NCI-H1694 (cell line): Measurements from ENCODE around the gene JARID2.

Source experiments
- DNase-seq: peaks from one replicate; lab custom pipeline; 2025; lab: John Stamatoyannopoulos, UW

JARID2 gene

DNA sequence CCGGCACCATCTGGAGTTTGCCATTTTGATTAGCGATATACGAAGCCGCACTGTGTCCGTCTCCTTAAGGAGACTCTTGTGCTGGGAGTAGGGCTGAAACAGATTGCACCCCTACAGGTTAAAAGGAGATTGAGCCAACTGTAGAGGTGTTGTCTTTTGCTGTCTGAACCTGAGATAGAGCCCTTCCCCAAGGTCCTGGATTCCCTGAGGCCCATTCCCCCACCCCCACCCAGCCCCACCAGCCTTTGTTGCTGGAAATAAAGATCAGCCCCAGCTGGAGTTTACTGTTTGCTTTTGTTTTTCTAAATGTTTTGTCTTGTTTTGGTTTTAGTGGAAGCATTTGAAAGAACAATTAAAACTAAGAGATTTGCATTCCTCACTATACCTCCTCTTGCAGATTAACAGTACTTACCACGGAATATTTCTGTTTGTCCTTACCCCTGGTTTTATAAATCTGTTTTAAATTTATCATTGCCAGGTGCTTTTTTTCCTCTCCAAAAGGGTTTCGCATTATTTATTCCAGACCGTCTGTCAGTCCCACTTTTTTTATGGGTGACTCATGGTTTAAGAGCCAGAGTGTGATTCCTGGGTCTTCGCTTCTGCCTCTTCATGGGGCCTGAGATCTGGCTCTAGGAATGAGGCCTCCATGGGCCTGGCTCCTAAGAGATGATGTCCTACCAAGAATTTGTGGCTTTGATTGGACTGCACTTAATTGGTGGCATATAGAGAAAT lies 247.7 kb downstream of the JARID2 start:
- no peak for DNase-seq

DNA sequence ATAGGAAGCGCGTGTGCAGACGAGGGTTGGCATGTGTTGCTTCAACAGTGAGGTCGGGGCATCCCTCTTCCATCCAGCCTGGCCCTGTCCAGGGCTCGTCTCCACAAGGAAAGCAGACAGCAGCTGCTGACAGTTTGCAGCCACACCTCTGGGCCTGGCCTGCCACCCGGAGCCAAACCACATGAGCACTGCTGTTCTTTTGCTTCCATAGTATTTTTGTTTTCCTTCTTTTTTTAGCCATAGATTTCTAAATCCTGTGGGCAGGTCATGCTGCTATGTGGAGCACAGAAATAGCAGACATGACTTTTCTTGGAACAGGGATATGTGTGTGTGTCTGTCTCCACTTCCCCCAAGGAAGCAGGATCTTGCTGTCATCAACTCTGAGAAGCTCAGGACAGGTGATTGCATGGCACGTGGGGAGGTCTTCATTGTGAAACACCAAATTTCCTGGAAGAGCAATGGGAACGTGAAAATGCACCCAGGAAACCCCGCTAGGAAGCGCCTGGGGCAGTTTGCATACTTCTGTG lies 249.6 kb downstream of the JARID2 start:
- DNase-seq = no peak

DNA sequence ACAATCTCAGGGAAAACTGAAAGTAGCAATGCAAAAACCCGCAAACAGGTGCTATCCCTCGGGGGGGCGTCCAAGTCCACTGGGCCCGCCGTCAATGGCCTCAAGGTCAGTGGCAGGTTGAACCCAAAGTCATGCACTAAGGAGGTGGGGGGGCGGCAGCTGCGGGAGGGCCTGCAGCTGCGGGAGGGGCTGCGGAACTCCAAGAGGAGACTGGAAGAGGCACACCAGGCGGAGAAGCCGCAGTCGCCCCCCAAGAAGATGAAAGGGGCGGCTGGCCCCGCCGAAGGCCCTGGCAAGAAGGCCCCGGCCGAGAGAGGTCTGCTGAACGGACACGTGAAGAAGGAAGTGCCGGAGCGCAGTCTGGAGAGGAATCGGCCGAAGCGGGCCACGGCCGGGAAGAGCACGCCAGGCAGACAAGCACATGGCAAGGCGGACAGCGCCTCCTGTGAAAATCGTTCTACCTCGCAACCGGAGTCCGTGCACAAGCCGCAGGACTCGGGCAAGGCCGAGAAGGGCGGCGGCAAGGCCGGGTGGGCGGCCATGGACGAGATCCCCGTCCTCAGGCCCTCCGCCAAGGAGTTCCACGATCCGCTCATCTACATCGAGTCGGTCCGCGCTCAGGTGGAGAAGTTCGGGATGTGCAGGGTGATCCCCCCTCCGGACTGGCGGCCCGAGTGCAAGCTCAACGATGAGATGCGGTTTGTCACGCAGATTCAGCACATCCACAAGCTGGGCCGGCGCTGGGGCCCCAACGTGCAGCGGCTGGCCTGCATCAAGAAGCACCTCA lies 250.7 kb downstream of the JARID2 start:
- DNase-seq = no peak

DNA sequence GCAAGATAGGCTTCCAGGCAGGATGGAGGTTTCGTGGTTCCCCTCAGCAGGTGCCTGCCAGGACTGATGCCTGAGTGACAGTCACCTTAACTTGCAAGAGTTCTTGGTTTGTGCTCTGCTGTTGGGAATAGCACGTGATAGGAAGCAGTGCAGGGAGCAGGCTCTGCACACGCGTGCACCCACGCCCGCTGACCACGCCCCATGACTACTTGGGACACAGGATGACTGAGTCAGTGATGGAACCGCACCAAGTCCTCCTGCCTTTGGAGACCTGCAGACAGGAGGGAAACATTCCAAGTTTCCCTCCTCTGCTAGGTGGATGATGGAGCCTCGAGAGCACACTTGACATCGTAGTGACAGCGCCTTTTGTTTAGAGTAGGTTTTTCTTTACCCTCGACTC lies 252.8 kb downstream of the JARID2 start:
- DNase-seq = no peak

DNA sequence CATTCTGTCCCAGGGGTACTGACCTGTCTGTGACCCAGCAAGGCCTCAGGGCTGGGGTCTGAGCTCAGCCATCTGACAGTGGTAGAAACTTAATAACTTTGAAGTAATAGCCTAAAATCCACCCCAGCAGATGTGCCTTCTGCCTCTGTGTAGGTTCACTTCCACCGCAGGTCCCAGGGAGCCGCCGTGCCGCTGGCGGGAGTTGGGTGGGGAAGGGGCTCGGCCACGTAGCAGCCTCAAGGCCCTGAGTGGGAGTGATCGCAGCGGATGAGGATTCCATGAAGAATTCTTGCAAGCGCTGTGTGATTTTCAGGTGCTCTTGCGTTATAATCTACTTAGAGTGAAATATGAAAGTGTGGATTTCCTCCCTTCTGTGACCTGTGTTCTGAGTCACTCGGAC lies 253.3 kb downstream of the JARID2 start:
- DNase-seq = no peak

DNA sequence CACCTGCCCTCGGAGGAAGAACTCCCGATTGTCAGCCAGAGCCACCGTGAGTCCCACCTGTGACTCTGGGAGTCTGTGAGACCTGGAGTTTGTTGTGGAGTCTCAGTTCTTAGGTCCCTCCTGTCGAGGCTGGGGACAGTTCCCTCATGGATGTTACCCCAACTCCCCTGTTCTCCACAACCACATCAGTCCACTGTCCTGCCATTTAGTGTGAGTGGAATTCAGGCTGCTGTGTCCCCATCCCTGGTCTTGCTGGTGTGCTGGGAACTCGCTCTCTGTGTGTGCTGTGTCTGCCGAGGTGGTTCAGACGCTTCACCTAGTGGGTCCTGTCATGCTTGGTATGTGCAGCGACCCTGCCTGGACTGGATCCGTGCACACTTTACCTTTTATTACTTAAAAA lies 253.7 kb downstream of the JARID2 start:
- DNase-seq = no peak

DNA sequence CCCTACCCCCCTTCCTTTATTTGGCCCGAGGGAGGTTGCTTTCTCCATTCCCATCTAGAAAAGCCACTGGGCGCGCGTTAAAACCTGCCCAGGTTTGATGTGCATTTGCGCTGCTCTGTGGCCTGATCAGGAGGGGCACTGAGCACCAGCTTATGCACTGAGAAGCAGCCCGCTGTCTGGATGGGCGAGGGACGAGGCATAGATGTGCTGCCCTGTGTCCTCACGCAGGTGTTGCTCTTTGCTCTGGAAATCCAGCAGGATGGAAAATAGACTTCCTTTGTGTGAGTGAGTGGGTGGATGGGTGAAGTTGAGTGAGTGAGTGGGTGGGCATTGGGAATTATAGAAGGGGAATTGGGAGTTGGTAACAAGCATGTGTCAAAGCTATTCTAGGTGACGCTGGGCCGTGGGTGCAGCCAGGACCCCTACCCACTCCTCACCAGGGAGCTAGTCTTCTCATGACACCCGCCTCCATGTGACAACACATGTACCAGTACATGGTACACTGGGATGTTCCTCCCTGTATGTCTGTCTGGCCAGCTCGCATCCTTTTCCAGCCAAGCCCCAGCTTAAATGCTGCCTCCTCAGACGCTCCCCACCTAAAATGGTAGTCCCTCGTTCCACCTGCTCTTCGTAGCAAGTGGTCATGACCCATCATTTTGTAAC lies 254.3 kb downstream of the JARID2 start:
- DNase-seq = no peak

DNA sequence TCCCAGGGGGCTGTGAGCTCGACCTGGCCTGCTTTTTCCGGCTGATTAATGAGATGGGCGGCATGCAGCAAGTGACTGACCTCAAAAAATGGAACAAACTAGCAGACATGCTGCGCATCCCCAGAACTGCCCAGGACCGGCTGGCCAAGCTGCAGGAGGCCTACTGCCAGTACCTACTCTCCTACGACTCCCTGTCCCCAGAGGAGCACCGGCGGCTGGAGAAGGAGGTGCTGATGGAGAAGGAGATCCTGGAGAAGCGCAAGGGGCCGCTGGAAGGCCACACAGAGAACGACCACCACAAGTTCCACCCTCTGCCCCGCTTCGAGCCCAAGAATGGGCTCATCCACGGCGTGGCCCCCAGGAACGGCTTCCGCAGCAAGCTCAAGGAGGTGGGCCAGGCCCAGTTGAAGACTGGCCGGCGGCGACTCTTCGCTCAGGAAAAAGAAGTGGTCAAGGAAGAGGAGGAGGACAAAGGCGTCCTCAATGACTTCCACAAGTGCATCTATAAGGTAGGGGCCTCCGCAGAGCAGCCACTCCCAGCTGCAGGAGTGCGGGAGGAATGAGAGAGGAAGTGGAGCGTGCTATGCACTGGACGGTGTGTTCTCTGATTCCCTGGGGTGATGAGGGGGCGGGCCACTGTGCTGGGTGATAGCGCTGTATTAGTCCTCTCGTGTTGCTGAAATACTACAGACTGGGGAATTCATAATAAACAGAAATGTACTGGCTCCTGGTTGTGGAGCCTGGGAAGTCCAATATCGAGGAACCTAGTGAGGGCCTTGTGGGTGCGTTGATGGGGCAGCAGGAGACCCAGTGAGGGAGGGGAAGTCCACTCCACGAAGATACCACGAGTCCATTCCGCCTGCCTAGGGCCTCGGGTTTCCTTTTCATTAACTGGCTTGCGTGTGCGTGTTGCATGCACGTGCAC lies 255.3 kb downstream of the JARID2 start:
- no peak for DNase-seq

DNA sequence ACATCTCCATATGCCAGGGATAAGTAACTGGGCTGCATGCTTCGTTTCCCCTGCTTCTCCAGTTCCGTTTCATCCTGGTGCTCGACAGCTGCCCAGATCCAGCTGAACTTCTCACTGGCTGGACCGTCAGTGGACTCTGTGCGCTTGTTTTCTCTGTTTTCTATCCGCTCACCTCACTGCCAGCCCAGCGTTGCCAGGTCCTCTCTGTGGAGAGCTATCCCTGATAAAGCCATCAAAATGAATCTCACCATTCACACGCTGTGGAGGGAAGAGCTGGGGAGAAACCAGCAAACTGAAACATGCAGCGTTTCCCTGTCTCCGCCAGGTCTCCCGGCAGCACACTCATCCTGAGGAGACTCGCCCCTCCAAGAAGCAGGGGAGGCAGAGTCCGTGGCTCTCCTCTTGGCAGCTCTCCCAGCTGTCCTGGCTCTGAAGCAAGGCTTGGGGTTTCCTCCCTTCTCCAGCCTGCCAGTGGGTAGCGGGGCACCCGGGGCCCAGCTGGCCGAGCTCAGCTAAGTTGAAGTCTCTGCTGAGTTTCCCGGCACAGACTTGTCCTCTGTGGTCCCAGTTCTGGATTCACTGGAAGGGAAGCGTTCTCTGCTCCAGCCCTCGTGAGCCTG lies 256.1 kb downstream of the JARID2 start:
- no peak for DNase-seq

DNA sequence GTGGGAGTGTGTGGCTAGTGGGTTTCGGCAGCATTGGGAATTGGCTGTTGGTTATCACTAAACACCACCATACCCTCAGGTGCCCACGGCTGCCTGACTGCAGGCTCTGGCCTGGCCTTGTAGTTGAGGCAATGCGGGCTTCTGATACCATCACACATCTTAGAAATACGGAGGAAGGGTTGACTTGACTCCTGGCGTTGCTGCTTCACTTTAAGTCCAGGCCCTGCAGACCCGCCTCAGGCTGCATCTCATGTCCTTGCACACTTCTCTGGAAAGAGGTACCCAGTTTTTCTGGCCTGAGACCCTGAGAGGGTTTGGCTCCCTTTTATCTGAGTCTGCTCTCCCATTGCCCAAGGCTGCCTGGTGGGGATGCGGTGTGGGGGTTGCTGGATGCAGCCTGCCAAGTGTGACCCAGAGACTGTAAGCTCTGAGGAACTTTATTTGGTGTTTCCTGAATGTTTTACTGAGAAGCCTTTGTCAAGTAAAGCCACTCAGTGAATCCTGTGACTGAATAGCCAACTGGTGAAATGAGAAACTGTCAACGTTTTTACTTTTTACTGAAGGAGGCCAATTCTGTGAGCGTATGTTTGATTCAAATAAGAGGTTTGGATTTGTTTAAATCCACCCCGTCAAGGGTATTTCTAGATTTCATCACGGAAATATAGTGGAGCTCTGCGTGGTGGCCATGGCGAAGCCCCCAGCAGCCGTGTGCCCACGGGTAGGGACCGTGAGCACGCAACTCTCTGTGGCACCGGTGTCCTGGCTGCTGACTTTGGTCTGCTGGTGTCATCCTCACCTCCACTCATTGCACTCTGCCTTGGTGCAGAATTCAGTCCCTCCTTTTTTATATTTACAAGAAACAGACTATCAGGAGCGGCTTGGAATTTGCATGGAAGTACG lies 256.8 kb downstream of the JARID2 start:
- no peak for DNase-seq

DNA sequence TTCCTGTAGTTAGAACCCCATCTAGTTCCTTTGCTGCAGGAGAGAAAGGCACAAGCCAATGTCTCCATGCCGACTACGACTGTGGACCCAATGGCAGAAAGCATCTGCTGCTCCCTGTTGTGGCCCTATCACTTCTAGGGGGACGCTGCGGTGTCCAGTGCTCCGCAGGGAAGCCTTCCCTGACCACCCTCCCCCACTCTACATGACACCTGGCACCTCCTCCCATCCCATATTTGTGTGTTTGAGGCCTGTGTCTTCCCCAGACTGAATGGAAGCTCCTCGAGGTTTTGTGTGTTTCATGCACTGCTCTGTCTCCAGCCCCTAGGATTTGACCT lies 257.4 kb downstream of the JARID2 start:
- no peak for DNase-seq

DNA sequence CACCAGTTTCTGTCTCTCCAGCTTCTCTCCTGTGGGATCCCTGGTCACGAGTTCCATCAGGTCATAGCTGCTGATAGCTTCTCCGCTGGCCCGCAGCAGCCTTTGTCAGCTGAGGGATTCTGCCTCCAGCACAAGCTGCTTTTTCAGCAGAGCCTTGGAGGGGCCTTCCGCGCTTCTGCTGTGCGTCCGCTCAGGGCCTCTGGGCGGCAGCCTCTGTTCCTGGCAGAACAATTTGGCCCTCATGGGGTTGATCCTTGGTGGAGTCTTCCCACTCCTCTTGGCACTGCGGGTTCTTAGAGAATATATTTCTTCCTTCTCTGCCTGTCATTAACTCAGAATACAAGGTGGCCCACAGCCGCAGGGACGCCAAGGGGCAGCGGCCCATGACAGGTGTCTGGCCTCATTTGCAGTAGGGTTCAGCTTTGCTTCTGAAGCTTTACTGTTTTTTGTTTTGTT lies 258.2 kb downstream of the JARID2 start:
- DNase-seq = no peak

DNA sequence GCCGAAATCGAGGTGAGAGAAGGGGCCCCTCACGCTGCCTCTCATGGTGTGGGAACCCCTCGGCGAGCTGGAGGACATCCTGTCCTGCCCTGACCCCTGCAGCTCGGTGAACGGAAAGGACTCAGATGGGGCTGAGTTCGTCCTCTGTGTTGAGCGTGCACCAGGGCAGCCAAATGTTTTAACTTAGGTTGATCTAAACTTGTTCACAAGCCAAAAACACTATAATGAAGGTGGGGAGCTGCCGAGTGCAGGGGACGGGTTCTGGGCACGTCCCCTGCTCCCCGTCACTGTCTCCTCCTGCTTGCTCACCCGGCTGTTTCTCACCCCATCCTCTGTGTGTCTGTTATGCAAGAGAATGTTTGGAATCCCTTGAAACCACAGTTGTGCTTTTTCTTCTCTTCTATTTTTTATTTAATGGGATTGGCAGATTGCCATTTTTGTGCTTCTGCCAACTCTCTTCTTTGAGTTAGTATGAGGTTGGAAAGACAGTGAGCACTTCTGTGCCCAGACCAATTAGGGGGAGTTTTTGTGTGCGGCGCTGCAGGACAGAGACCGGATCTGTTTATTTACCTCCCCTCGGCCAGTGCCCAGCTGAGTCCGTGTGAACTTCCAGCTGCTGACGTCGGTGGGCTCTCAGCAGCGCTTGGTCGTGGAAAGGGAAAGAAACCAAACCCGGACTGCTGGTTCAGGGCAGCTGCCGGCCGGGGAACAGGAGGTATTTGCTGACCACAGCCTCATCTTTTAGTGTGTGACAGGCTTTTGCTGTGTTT lies 258.9 kb downstream of the JARID2 start:
- peak; percentile 92 for DNase-seq

DNA sequence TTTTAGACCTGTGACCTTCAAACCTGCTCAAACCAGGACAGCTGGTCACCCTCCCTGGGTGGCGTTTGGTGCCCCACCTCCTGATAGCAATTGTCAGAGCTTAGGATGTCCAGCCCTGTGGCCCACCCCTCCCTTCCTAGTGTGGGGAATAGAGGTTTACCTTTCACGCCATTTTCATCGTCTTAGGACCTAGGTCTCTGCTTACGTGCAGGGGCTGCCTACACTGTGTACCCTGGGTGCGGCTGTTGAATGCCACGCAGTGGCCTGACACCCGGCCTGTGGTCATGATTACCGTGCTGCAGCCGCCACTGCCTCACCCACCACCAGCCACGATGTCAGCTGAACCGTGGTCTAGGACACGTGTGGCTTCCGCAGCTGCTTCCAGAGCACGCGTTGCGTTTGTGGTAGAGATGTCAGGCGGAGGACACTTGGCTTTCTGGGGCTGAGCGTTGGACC lies 259.6 kb downstream of the JARID2 start:
- no peak for DNase-seq

DNA sequence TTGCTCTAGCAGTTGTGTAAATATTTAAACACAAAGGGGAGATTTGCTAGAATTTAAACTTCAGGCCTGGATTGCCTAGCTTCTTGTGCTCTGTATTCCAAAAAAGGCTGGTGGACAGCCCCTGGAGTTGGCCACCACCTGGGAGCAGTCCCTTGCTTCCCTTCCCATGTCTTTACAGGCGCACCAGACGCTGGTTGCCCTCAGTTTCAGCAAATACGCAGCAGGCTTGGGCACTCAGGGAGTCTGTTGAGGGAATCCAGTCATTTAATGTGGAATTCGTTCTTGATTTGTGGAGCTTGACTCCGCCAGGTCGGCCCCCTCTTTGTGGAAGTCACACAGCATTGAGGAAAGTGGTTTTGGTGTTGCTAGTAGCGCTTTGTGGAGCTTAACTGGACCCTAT lies 260.2 kb downstream of the JARID2 start:
- no peak for DNase-seq

DNA sequence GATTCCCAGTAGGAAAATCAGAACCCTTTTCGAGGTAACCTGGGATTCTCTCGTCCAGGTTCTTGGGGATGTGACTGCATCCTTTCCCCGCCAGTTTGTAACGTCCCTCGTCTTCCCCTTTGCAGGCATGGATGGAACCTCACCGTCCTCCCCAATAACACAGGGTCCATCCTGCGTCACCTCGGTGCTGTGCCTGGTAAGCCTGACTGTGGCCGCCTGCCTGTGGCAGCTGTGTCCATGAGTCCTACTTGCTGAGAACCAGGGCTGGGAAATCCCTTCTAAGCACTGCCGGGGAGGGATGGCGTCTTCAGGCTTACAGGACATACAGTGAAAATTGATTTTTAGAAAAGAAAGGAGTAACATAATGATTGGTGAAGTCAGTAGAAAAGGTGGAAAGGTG lies 261.4 kb downstream of the JARID2 start:
- DNase-seq = no peak

DNA sequence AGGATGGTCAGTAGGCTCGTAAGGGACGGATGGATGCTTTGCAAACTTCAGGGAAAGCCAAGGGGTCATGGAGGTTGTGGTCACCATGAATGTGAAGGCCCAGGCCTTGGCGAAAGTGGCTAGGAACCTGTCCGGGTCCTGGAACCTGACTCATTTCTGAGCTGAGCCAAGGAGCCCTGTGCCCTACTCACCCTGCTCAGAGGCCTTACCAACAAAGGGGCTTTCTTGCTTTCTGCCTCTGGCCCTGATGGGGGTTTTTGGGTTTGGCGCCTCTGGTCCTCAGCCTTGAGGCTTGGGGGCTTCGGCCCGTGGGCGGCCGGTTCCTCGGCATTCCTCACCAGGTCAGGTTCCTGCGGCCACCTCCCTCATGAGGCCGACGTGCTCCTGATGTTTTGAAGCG lies 261.9 kb downstream of the JARID2 start:
- no peak for DNase-seq

DNA sequence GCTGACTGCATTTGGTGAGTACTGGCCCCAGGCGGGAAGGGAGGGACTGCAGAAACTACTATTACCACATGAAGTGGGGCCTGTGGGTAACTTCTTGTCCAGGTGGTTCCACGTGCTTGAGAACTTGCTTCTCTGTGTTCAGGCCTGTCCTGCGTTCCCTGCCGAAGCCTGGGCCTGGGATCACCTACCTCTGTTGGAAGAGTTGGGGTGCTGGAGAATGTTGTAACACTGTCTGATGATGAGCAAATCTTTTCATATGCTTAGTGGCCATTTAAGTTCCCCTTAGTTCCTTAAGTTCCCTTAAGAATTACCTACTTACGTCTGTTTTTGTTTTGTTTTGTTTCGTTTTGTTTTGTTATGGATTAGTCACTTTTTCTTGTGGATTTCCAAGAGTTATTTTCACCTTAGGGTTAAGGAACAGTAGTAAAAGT lies 262.6 kb downstream of the JARID2 start:
- no peak for DNase-seq

DNA sequence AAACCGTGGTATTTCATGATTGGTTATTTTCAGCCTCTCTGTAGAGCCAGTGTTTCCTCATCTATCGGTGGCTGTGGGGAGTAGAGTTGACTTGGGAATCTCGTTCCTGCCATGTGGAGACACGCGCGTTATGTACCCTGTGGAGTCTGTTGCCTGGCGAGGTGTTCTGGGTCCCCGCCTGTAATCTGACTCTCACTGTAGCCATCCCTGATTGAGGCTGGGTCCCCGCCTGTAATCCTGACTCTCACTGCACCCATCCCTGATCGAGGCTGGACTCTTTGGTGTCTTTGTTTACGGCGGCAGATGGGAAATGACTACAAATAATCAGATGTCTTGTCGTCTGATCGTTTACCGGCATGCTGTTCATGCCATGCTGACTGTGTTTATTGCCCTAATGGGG lies 263.1 kb downstream of the JARID2 start:
- no peak for DNase-seq
